Measurements from ENCODE around the gene MDFIC. TPM values are rescaled to one million over a fixed set of nuclear protein-coding genes. Genes with fewer than 3 reads are reported as not detected.

Gene MDFIC
- total and polyA plus RNA-seq, 2 experiments from 2014 or later, result 3.0 to 5.2 TPM

- DNase-seq (ENCODE audit: low spot score) (no peak), ATAC-seq (no peak)
- Histone ChIP-seq H3K27me3 (ENCODE audit: insufficient read depth) (no peaks in the 10 kb centered on the region), H3K9me2 (ENCODE audit: insufficient read depth) (no peaks in the 10 kb centered on the region), H2AFZ (no peak overlapping the region), H3K4me2 (no peak overlapping the region), H3K4me3 (no peak overlapping the region), H3K27ac (ENCODE audit: low read depth) (no peak overlapping the region), H3K36me3 (ENCODE audit: insufficient read depth) (no peaks in the 10 kb centered on the region), H3K4me1 (ENCODE audit: insufficient read depth) (peaks cover 3% of the 10 kb centered on the region; the same call in 1 of the 2 replicates), H3K79me2 (replicated peaks; ENCODE audit: insufficient read depth) (no peaks in the 10 kb centered on the region), H3F3A (replicated peaks; ENCODE audit: low read depth) (no peaks in the 10 kb centered on the region), H4K20me1 (replicated peaks; ENCODE audit: insufficient read depth) (no peaks in the 10 kb centered on the region)
- no peak overlapping the region for H3K27ac Mint-ChIP-seq
- H3K4me1 Mint-ChIP-seq, result peaks cover 9% of the 10 kb centered on the region
- TF ChIP-seq JUNB (IDR thresholded peaks at IDR 0.05; ENCODE audit: unreplicated experiment) (no peak), ETS1 (IDR thresholded peaks at IDR 0.05) (no peak), EZH2phosphoT487 (IDR thresholded peaks at IDR 0.05; ENCODE audit: unreplicated experiment) (no peak), ZNF114 (CRISPR knock-in tag; IDR thresholded peaks at IDR 0.05) (no peak), NANOG (IDR thresholded peaks at IDR 0.05; ENCODE audit: borderline replicate concordance) (no peak), ZNF462 (CRISPR knock-in tag; IDR thresholded peaks at IDR 0.05) (no peak), STAT1 (IDR thresholded peaks at IDR 0.05; ENCODE audit: unreplicated experiment) (no peak), ZNF331 (CRISPR knock-in tag; IDR thresholded peaks at IDR 0.05; ENCODE audit: low read depth) (no peak), EZH2 (IDR thresholded peaks at IDR 0.05; ENCODE audit: low read depth, unreplicated experiment) (no peak), CREB1 (CRISPR knock-in tag; IDR thresholded peaks at IDR 0.05; ENCODE audit: low read depth) (no peak), CTCF (conservative IDR thresholded peaks at IDR 0.05; ENCODE audit: low read depth in 2 of 2) (no peak), POLR2AphosphoS5 (IDR thresholded peaks at IDR 0.05; ENCODE audit: low read depth) (no peak), REST (IDR thresholded peaks at IDR 0.05; ENCODE audit: unreplicated experiment) (no peak)
- H3K27me3 Mint-ChIP-seq (ENCODE audit: insufficient read depth, low read depth, poor library complexity), result no peaks in the 10 kb centered on the region
- H3K9me3 Mint-ChIP-seq, result no peaks in the 10 kb centered on the region
- no peaks in the 10 kb centered on the region for H3K36me3 Mint-ChIP-seq (ENCODE audit: low read depth)
- H3K4me3 Mint-ChIP-seq, result no peak overlapping the region
Measured at GRCh38 chr7:114956702-114957101, 34.8 kb downstream of the MDFIC start.
